Suprapubic skin (tissue), 4 donors: ENCODE data around the gene DTD1. TPM values are rescaled to one million over a fixed set of nuclear protein-coding genes. Genes with fewer than 3 reads are reported as not detected.

Experiments
- DNase-seq, 2 donors: peaks; one replicate each; pipeline ENCODE4 v3.0.0-alpha.2; 2019; ENCODE audit warnings: low spot score in 2 of 2
- H3K27ac ChIP-seq: fragments of 200-600 bp; sonication (generic); one replicate; pipeline ENCODE4 v1.5.1; 2019
- H3K27me3 ChIP-seq: fragments of 200-600 bp; sonication (generic); one replicate; pipeline ENCODE4 v1.5.1; 2019
- H3K36me3 ChIP-seq: fragments of 200-600 bp; sonication (generic); one replicate; pipeline ENCODE4 v1.5.1; 2019
- H3K4me1 ChIP-seq: fragments of 200-600 bp; sonication (generic); one replicate; pipeline ENCODE4 v1.5.1; 2019
- H3K4me3 ChIP-seq: fragments of 200-600 bp; sonication (generic); one replicate; pipeline ENCODE4 v1.5.1; 2019; ENCODE audit warnings: mild to moderate bottlenecking
- H3K9me3 ChIP-seq: fragments of 200-600 bp; sonication (generic); one replicate; pipeline ENCODE4 v1.5.1; 2019
- EP300 ChIP-seq: sonication (generic); formaldehyde crosslinking; IDR thresholded peaks from one replicate; pipeline ENCODE4 v1.6.1; 2017; ENCODE audit warnings: antibody characterized with exemption
- POLR2A ChIP-seq, 2 donors: fragments of 450-650 bp; IDR thresholded peaks; one replicate each; pipeline ENCODE4 v1.6.1; 2017; ENCODE audit warnings: antibody characterized with exemption in 2 of 2, mild to moderate bottlenecking in 2 of 2, moderate library complexity in 2 of 2
- POLR2AphosphoS5 ChIP-seq, 3 donors: sonication (generic); formaldehyde crosslinking; IDR thresholded peaks; one replicate each; pipeline ENCODE4 v1.6.1; 2017; ENCODE audit warnings: antibody characterized with exemption in 3 of 3
- WGBS: methylation state at CpG from one replicate; pipeline ENCODE4 v1.1.5; 2018; 5-methylcytosine and 5-hydroxymethylcytosine counted together
- total RNA-seq, 4 donors: library from RNA; depleted of rRNA; stranded (reverse); fragments of >200 nt; gene quantifications; one replicate each; pipeline ENCODE4 v1.1.0, GENCODE V29; 2016
- TF ChIP-seq, protein P1 (sequence below), 2 donors: fragments of 200-600 bp in 1 of 2; fragments of 450-650 bp in 1 of 2; sonication (generic) in 1 of 2; IDR thresholded peaks; one replicate each; pipeline ENCODE4 v1.5.1; 2016 to 2019; ENCODE audit warnings: antibody characterized with exemption in 2 of 2, mild to moderate bottlenecking in 1 of 2, moderate library complexity in 1 of 2

The DTD1 gene
- total RNA-seq, 4 donors from 2014 or later = 22.5 to 33.2 (median 27.0) TPM

DNA sequence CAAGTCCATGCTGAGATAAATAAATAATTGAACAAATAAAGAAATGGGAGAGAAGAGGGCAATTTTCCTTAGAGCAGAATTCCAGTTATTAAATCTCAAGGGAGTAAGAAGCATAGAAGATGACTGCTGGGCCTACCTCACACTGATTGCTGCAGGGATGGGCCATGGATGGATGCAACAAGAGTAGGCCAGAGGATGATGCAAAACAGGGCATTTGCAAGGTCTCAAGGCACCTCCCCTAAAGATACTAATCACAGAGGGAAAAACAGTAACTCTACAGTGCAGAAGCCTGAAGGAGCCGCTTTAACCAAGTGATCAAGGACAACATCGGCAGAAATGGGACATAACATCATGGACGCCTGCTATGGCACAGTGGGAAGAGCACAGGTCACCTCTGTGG, 224.1 kb downstream of the DTD1 start:
- TF ChIP-seq POLR2AphosphoS5 (IDR thresholded peaks at IDR 0.05) = no peak
- Histone ChIP-seq H3K27ac (no peak overlapping the region), H3K4me1 (no peaks in the 10 kb centered on the region), H3K36me3 (no peaks in the 10 kb centered on the region), H3K4me3 (no peak overlapping the region), H3K9me3 (no peaks in the 10 kb centered on the region), H3K27me3 (no peaks in the 10 kb centered on the region)
- no peak for DNase-seq
- WGBS = 91% methylated on average over 3 of the region's 3 CpGs

DNA sequence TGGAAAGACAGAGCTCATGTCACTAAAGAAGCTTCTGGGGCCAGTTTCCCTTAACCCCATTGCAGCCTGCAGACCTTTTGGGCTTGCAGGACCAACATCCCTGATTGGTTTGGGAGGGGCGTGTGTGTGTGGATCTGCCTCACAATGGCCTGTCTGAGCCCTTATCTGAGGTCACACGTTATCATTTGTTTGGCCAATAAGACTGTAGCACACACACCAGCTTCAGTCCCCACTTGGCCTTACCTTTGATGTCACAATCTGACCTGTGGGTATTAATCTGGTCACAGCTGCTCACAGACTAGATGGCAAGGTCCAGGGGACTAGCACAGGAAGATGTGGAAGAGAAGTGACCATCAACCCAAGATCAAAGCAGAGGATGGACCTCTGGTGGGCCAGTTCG, 225.6 kb downstream of the DTD1 start, which contains the start of gene SCP2D1:
Gene SCP2D1, plus strand, starts transcription at position 301 of the 400 bp plus-strand sequence. Its CDS starts 33 bp downstream, at position 334.
- 76% methylated on average over 3 of the region's 3 CpGs for WGBS
- H3K4me1 ChIP-seq = no peaks in the 10 kb centered on the region
- no peaks in the 10 kb centered on the region for H3K36me3 ChIP-seq
- no peaks in the 10 kb centered on the region for H3K27me3 ChIP-seq
- no peak within 1 kb of the TSS for H3K4me3 ChIP-seq
- TF ChIP-seq, protein P1, sequence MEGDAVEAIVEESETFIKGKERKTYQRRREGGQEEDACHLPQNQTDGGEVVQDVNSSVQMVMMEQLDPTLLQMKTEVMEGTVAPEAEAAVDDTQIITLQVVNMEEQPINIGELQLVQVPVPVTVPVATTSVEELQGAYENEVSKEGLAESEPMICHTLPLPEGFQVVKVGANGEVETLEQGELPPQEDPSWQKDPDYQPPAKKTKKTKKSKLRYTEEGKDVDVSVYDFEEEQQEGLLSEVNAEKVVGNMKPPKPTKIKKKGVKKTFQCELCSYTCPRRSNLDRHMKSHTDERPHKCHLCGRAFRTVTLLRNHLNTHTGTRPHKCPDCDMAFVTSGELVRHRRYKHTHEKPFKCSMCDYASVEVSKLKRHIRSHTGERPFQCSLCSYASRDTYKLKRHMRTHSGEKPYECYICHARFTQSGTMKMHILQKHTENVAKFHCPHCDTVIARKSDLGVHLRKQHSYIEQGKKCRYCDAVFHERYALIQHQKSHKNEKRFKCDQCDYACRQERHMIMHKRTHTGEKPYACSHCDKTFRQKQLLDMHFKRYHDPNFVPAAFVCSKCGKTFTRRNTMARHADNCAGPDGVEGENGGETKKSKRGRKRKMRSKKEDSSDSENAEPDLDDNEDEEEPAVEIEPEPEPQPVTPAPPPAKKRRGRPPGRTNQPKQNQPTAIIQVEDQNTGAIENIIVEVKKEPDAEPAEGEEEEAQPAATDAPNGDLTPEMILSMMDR (IDR thresholded peaks at IDR 0.05) = no peak
- TF ChIP-seq POLR2AphosphoS5 (IDR thresholded peaks at IDR 0.05) (no peak), POLR2A (IDR thresholded peaks at IDR 0.05) (no peak), EP300 (no peak)
- no peaks in the 10 kb centered on the region for H3K9me3 ChIP-seq
- no peak within 1 kb of the TSS for H3K27ac ChIP-seq
- DNase-seq = no peak

- no peak for TF ChIP-seq POLR2AphosphoS5 (IDR thresholded peaks at IDR 0.05)
- no peak for TF ChIP-seq EP300
- TF ChIP-seq, protein P1 (IDR thresholded peaks at IDR 0.05) = no peak
- TF ChIP-seq POLR2A (IDR thresholded peaks at IDR 0.05) = no peak
- DNase-seq = no peak
- WGBS = 89% methylated on average over 6 of the region's 6 CpGs
These were observed 227.5 kb downstream of the DTD1 start for GRCh38 chr20:18815194-18815942.

More at GRCh38 chr20:18815194-18815942, 227.5 kb downstream of the DTD1 start:
- Histone ChIP-seq H3K4me1 (no peaks in the 10 kb centered on the region), H3K27me3 (no peaks in the 10 kb centered on the region), H3K36me3 (no peaks in the 10 kb centered on the region), H3K9me3 (no peaks in the 10 kb centered on the region), H3K27ac (no peak overlapping the region), H3K4me3 (no peak overlapping the region)

Other genes starting within 250 kb of the DTD1 start
- gene DZANK1, start 121.0 kb upstream of the DTD1 start, total RNA-seq = 1 to 10 TPM; 1.7 to 4.5 (median 3.0) TPM
- 10 to 100 TPM in 1 of 4 donors, 1 to 10 TPM in 3; 6.9 to 13.7 (median 7.1) TPM for gene POLR3F, start 120.7 kb upstream of the DTD1 start, total RNA-seq
- gene RBBP9, start 90.8 kb upstream of the DTD1 start, total RNA-seq = 10 to 100 TPM; 17.7 to 32.9 (median 19.1) TPM
- gene SEC23B, start 80.1 kb upstream of the DTD1 start, total RNA-seq = 10 to 100 TPM; 37.5 to 53.2 (median 49.6) TPM
- 100 to 1,000 TPM in 2 of 4 donors, 10 to 100 TPM in 2; 79.4 to 130 (median 104) TPM for gene SMIM26, start 20.6 kb upstream of the DTD1 start, total RNA-seq
- gene SCP2D1, start 225.7 kb downstream of the DTD1 start, total RNA-seq = not detected